Measurements from ENCODE around the gene PTGR3.

PTGR3 gene

DNA sequence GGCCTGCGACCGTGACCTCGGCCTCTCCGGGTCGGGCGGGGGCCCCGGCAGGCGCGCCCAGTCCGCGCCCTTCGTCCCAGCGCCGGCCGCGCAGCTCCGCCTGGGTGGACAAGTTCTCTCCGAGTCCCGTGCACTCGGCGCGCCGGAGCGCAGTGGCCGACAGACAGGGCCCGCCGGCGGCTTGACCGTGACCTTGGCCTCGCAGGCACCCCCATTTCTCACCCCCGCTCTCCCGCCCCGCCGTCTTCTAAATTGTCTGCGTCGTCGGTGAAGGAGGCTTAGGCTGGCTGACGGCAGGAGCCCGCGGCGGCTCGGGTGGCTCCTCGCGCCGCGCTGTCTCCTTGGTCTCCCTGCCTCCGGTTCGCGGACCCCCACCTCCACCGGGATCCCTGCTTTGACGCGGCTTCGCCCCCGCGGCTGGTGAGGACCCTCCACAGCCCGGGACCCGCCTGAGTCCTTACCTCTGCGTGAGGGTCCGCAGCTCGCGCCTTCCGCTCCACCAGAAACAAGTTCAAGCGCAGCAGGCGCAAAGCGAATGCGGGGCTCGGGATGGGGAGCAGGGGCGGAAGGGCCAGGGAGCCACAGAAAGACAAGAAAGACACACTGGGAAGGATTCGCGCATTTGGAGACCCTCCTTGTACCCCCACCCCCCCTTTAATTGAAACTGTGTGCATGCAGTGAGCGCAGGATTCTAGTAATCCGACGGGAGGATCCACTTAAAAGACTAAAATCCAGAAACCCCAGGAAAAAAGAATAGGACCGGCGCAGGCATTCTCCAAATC is 4.0 kb downstream of the PTGR3 start:
- H3K27ac Mint-ChIP-seq: peak overlapping the region; percentile 86 to 92 (median 89)
- H3K36me3 Mint-ChIP-seq (ENCODE audit: low read depth): peaks cover 19% of the 10 kb centered on the region
- TF ChIP-seq, protein P1, sequence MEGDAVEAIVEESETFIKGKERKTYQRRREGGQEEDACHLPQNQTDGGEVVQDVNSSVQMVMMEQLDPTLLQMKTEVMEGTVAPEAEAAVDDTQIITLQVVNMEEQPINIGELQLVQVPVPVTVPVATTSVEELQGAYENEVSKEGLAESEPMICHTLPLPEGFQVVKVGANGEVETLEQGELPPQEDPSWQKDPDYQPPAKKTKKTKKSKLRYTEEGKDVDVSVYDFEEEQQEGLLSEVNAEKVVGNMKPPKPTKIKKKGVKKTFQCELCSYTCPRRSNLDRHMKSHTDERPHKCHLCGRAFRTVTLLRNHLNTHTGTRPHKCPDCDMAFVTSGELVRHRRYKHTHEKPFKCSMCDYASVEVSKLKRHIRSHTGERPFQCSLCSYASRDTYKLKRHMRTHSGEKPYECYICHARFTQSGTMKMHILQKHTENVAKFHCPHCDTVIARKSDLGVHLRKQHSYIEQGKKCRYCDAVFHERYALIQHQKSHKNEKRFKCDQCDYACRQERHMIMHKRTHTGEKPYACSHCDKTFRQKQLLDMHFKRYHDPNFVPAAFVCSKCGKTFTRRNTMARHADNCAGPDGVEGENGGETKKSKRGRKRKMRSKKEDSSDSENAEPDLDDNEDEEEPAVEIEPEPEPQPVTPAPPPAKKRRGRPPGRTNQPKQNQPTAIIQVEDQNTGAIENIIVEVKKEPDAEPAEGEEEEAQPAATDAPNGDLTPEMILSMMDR (IDR thresholded peaks at IDR 0.05; ENCODE audit: unreplicated experiment in 3 of 3): no peak
- peaks cover 66% of the 10 kb centered on the region for H3K4me1 Mint-ChIP-seq
- H3K27me3 Mint-ChIP-seq (ENCODE audit: low read depth): peaks cover 5% of the 10 kb centered on the region
- H3K9me3 Mint-ChIP-seq: no peaks in the 10 kb centered on the region
- H3K4me3 Mint-ChIP-seq: peak overlapping the region; percentile 93 to 96 (median 95)

GRCh38 chr18:75204269-75204731 is 4.6 kb downstream of the PTGR3 start:
- Mint-ChIP-seq H3K9me3 (no peaks in the 10 kb centered on the region), H3K36me3 (ENCODE audit: low read depth) (peaks cover 25% of the 10 kb centered on the region), H3K4me3 (peak overlapping the region; percentile 41 to 78 (median 65)), H3K27ac (peak overlapping the region in 1 of 3 experiments; percentile 91), H3K27me3 (ENCODE audit: low read depth) (peaks cover 5% of the 10 kb centered on the region), H3K4me1 (peaks cover 70% of the 10 kb centered on the region)
- TF ChIP-seq, protein P1 (IDR thresholded peaks at IDR 0.05; ENCODE audit: unreplicated experiment in 3 of 3): no peak

- H3K4me1 Mint-ChIP-seq: peaks cover 76% of the 10 kb centered on the region
- peak overlapping the region; percentile 78 to 84 (median 82) for H3K4me3 Mint-ChIP-seq
- no peaks in the 10 kb centered on the region for H3K9me3 Mint-ChIP-seq
- TF ChIP-seq, protein P1 (IDR thresholded peaks at IDR 0.05; ENCODE audit: unreplicated experiment in 3 of 3): no peak
- H3K27me3 Mint-ChIP-seq (ENCODE audit: low read depth): peaks cover 5% of the 10 kb centered on the region
- peaks cover 25% of the 10 kb centered on the region for H3K36me3 Mint-ChIP-seq (ENCODE audit: low read depth)
- peak overlapping the region; percentile 86 to 94 (median 91) for H3K27ac Mint-ChIP-seq
Observed at GRCh38 chr18:75203416-75204268, 5.3 kb downstream of the PTGR3 start.

DNA sequence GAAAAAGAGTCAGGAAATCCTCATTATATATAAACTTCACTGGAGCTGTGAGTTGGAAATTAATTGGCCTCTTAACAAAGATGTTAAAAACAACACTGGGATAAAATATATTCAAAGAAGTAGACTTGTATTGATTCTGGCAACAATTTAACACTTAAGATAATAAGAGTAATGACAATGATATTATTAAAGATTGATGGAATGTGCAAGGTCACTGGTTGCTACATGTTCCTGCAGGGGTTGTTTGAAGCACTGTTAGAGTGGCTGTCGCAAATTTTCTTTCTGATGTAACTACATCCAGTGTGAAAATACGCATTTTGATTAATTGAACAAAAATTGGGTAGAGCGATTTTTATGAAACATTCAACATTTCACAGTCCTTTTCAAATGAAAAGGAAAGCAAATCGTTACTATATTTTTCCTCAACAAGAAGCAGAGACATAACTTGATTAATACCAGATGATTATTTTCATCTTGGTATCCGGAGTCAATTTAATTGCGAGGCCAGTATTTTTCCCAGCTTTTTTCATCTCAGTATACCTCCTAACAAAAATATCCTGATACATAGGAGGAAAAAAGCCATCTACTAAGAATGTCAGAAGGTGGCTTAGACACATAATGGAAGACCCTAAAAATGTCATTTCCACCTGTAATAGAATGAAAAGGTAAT is 6.1 kb downstream of the PTGR3 start:
- H3K9me3 Mint-ChIP-seq: no peaks in the 10 kb centered on the region
- peaks cover 31% of the 10 kb centered on the region for H3K36me3 Mint-ChIP-seq (ENCODE audit: low read depth)
- H3K4me3 Mint-ChIP-seq: peak overlapping the region; percentile 78 to 84 (median 82)
- peaks cover 84% of the 10 kb centered on the region for H3K4me1 Mint-ChIP-seq
- TF ChIP-seq, protein P1 (IDR thresholded peaks at IDR 0.05; ENCODE audit: unreplicated experiment in 3 of 3): no peak
- peak overlapping the region; percentile 86 to 94 (median 91) for H3K27ac Mint-ChIP-seq
- peaks cover 5% of the 10 kb centered on the region for H3K27me3 Mint-ChIP-seq (ENCODE audit: low read depth)

DNA sequence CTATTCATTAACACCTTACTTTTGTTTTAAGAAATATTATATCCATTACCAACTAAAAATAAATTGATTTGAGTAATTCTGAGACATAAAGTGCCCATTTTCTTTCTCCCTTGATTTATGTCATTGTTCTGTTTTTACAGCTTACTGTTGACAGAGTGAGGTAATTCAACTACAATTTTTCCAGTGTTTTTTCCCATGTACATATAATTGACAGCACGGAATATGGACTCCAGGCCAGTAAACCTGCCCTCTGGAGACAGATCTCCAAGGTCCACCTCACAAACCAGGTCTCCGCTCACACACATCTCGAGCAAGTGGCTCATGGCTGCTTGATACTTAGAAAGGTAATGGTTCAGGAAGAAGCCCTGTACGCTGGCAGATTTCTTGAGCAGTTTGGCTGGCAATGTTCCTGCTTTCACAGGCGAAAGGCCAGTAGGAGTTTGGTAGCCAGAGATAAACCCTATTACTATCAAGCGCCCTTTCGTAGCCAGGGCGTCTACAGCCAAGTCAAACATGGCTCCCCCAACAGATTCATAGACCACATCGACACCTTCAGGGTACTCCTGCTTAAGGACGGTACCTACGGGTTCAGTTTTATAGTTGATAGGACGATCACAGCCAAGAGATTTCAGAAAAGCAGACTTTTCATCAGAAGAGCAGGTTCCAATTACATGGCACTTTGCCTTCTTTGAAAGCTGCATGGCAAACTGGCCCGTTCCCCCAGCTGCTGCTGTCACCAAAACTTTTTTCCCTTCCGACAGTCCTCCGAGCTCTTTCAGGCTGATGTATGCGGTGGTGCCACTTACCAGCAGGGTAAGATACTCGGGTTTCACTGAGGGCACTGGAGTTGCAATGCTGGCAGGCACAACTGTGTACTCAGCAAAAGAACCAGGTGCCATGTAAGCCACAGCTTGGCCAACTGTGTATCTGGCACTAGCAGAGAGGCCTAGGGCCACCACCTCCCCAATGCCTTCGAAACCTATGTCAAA is 7.4 kb downstream of the PTGR3 start:
- Mint-ChIP-seq H3K4me1 (peaks cover 74% of the 10 kb centered on the region), H3K4me3 (peak overlapping the region; percentile 13 to 46 (median 40)), H3K27me3 (ENCODE audit: low read depth) (peaks cover 5% of the 10 kb centered on the region), H3K36me3 (ENCODE audit: low read depth) (peaks cover 35% of the 10 kb centered on the region), H3K9me3 (no peaks in the 10 kb centered on the region), H3K27ac (peak overlapping the region; percentile 53 to 94 (median 86))
- TF ChIP-seq, protein P1 (IDR thresholded peaks at IDR 0.05; ENCODE audit: unreplicated experiment in 3 of 3): no peak

All from nephron (organoid).